H1 (cell line): Measurements from ENCODE around the gene ADCY5.

Experiments
- CHD2 ChIP-seq: IDR thresholded peaks from 2 replicates; pipeline ENCODE4 v1.6.1; 2012; ENCODE audit warnings: low read length, improper control_type of control experiment
- EZH2 ChIP-seq: fragments of 200-600 bp; sonication (generic); IDR thresholded peaks from 2 replicates; pipeline ENCODE4 v1.7.1; 2012; ENCODE audit warnings: low read depth, mild to moderate bottlenecking, moderate library complexity, low read length, inconsistent platforms; ENCODE audit not compliant: severe bottlenecking
- TF ChIP-seq, protein P1 (sequence below): IDR thresholded peaks from 2 replicates; pipeline ENCODE4 v1.6.1; 2011; ENCODE audit warnings: low read depth, mild to moderate bottlenecking, low read length; ENCODE audit not compliant: insufficient read depth

DNA sequence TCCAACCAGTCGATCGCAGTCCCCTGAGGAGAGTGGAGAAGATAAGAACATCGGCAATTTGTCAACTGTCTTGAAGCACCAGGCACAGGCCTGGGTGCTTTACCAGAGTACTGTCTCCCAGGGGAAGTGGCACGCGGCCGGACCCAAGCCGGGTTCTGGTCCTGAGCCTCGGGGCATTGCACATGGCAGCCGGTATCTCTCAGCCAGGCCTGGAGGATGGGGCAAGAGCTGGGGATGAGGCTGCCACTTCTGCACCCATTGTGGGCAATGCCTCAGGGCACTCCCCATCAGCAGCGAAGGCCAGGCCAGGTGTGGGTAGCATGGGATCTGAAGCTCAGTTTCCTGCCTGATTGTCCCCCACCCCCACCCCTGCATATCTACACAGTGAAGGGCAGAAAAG lies 77.5 kb downstream of the ADCY5 start:
- no peak for TF ChIP-seq EZH2
- TF ChIP-seq, protein P1, sequence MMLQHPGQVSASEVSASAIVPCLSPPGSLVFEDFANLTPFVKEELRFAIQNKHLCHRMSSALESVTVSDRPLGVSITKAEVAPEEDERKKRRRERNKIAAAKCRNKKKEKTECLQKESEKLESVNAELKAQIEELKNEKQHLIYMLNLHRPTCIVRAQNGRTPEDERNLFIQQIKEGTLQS, result no peak
- TF ChIP-seq CHD2, result no peak
